HG02884 (cell line): ENCODE data around the gene ADGRL2.

Experiments
- ATAC-seq: cut with Tn5 transposase; IDR thresholded peaks from one replicate; pipeline ENCODE4 v1.9.1; 2021; ENCODE audit warnings: mild to moderate bottlenecking, moderate library complexity; ENCODE audit not compliant: unreplicated experiment

ADGRL2 gene

DNA sequence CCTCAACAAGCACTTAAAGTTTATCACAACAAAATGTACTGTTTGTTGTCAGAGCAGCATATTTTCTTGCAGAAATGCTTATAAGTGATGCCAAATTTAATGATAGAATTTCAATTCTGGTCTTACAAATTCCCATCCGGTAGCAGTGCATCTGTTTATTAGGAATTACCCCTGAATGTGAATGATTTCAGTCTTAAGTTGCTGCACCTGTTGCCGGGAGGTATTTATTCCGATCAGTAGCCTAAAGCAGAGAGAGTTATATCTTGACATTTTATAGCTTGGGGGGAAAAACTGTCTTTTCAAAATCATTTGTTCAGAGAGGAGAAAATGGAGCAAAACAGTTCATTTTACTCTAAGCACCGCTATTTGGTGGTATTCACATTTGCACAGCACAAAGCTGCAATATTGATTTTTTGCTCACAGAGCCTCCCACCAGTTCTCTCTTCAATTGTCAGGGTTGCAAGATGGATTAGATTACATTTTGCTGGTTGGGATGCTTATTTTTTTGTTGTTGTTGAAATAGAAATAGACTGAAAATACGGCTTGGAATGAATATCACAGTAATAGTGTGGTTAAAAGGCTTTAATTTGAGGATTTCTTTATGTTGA lies 98.6 kb downstream of the ADGRL2 start:
- no peak for ATAC-seq

DNA sequence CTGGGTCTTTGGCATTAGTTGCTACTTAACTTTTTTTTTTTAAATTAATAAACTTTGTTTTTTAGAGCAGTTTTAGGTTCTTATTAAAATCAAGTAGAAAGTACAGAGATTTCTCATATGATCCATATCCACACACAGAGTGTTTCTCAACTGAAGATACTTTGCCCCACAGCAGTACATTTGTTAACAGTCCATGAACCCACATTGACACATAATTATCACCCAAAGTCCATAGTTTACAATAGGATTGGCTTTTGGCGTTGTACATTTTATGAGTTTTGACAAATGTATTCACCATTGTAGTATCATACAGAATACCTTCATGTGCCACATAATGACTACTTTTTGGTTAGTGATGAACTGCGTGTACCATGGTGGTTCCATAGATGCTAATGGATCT lies 106.8 kb downstream of the ADGRL2 start:
- ATAC-seq: no peak

DNA sequence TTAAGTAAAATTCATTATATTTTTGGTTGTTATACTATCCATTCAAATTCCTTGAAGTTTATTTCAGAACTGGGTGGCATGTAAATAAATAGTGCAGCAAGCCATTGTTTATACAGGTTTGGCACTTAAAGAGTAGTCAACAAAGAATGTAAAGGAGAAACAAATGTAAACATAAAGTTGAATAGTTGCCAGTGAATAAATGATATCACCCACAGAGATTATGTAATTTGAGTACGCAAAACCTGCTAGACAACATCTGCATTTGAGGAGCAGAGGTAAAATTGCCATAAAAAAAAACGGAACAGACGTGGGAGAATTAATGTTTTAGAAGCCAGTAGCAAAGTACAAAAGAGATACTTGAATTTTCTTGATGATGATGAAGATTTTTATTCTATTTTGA lies 111.6 kb downstream of the ADGRL2 start:
- ATAC-seq: no peak

DNA sequence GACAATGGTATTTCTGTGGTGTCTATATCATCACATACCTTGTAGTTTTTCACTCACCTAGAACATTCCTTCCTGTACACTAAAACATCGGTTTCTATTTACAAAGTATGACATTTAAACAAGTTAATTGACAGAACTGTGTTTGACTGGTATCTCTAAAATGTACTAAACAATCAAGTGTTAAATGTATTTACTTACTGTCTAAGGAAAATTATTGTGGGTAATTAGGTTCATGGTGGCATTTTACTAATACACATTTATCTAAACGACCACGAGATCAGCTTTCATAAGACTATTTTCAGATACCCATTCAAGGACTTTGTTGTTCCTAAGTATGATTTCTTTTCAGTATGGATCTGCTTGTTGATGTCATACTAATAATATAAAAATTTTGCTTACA lies 115.2 kb downstream of the ADGRL2 start:
- no peak for ATAC-seq

DNA sequence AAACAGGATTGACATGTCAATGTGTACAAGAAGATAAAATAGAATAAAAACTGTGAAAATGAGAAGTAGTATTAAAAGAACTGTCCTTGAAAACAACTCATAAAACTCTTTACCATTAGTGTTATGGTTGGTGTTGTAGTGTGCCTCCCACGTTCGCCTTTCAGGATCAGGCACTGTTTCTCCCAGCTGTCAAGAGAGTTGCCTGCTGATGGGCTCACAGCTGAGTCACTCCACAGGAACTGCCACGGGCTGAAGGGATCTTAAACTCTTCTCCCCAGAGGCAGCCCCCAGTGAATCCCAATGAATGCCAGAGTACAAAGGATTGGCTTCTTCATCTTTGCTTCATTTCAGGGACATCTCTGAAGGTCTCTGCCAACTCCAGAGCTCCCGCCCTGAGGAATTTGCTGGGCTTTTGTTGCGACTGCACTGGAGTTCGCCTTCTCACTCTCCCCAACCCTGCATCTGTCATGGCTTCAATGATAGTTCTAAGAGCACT lies 119.6 kb downstream of the ADGRL2 start:
- ATAC-seq: no peak

DNA sequence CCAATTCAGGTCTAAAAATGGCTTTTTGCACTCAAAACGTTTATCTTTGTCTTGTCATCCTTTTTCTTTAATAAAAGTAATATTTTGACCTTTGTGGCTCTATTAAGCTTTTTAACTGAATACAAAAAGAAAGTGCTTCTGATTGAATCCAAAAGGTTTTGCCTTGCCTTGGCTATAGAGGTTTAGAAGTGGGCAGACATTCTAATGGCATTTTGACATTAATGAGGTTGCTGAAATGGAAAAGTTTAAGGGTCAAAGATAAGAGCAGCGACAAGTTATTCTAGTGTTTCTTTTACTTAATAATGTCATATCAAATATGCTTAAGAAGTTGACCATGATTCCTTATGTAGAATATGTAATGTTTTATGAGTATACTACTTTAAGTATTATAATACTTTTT lies 120.2 kb downstream of the ADGRL2 start:
- ATAC-seq: no peak

DNA sequence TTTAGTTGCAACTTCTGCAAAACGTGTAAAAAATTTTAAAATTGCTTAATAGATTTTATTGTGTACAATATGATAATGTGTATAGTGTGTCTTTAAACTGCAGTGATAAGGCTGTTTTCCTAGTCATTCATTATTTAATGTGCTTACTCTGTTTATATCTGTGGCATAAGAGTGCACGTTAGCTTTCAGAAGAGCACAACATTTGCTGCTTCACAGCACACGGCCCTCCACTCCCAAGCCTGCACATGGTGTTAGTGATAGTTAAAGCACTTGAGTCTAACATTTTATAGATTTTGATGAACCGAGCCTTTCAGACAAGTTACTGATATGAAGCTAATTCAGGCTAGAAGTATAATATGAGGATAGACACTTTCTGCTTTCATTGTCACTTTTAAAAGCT lies 120.6 kb downstream of the ADGRL2 start:
- no peak for ATAC-seq

DNA sequence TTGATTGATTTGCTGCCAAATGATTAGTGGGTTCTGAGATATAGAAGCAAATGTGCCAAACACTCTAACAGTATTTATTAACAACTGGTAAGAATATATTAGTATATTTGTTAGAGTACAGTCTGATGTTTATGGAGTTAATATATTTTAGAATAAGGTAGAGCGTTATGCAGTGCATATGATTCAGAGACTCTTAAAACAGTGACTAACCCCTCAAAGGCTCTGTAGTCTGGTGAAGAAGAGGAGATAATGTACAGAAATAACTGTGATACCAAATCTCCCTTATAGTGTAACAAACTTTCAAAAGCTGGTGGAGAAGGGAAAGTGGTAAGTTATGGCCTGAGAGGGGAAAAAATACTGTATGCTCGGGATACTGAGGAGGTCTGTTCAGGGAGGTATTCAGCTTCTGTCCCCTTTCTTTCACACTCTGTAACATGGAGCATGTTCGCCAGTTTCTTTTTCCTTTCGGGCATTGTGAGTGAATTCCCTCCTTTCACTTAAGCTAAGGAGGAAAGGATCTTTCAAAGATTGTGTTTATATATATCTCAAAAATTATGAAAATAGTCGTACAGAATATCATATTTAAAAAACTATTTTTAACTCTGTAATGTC lies 121.2 kb downstream of the ADGRL2 start:
- no peak for ATAC-seq

DNA sequence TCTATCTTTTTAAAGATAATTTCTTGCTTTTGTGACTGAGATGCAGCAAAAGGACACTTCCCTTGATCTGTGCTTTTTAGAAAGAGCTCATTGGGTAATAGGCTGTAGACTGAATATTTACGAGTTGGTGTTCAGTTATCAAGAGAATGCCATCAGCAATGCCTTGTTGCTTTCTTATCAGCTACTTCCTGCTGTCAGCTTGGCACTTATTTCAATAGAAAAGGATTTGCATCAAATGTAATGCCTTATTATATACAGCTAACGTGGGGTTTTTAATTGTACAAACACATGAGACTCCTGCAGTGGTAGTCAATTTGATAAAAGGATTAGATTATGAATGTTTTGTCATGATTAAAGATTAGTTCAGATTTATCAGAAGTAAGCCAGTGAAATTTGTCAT lies 122.2 kb downstream of the ADGRL2 start:
- ATAC-seq: no peak

DNA sequence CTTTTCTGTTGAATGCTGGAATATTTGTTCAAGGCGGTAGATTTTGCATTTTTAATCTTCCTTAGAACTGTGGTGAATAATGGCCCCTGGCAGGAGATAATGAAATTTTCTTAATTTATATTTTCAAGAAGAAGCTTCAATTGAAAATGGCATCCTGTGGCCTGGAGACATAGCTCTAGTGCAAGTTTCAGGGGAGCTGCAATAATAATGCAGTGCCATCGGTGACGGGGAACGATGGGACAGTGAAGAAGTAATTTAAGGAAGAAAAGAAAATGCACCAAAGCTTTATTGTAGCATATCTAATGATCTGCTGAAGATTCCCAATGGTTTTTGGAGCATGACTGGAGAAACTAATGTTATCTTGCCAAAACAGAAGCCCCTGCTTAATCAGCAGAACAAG lies 128.4 kb downstream of the ADGRL2 start:
- no peak for ATAC-seq

DNA sequence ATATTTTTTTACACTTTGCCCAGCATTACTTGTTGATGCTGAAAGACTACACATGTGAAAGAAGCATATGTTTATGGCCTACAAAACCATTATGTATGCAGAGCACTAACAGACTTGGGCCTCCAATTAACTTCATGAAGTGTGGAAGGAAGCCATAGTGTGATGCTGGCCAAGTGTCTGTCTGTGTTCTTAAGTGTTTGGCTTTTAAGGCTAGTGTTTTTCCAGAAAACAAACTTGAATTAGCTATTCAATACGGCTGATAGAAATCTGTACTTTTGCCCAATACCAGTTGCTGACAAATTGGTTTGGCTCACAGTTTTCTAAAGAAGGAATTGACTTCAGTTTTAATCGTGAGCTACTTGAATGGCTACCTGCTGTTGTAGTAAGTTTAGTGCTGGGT lies 136.1 kb downstream of the ADGRL2 start:
- ATAC-seq: no peak

DNA sequence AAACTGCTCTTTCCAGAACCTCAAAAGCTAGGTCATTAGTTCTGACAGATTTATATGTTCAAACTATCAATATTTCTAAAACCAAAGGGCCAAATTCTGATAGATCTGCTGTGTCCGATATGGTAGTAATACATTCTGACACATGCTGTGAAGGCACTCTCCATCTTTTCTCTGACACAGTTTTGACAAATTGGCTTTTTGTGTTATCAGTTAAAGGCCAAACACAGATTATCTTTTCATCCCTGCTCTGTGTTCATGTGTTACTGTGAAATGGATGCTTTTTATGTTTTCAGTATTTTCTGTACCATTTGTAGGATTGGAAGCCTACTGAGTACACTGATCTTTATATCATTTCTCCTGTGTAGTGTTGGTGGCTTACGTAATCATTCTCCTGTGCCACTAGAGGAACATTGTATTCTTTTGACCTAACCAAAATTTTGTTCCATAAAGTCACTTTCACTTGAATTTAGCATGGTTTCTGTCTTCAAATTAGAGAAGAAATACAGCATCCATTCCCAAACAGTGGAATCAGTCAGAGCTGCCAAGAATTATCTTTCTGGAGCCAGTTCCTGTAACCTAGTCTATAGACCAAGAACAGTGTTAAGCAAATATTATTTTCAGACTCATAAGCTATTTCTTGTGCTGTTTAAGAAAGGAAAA lies 137.2 kb downstream of the ADGRL2 start:
- ATAC-seq: no peak

DNA sequence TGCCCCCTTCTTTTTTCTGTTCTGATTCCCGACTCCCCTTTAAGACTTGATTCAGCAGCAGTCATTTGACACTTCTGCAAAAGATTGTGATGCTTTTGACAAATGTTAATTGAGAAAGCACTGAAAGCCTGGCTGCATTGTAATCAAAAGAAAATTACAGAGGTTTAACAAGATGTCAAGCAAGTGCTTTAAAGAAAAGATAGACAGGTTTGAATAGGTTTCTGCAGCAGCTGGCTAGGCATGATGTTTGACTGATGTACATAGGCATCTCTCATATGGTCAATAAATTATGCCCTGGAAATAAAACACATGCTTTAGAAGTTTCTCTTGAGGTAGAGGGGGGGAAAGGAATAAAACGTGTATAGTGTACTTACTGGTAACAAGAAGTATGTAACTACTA lies 147.8 kb downstream of the ADGRL2 start:
- no peak for ATAC-seq

DNA sequence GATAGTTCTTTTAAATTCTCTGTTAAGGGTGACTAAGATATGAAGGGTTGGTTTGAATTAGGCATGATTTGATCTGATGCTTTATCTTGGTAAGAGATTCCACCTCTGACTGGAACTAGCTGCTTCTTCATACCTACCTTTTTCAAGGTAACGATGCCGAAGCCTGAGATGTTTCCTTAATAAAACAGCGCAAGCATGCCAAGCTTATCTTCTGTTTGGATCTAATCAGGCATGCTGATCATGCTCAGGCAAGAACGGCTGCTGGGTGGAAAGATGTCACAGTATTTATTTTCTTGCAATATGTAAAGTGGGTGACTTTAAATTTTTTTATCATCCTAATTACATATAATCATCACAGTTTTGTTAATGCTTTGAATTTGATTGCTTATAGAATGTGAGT lies 148.7 kb downstream of the ADGRL2 start:
- no peak for ATAC-seq

DNA sequence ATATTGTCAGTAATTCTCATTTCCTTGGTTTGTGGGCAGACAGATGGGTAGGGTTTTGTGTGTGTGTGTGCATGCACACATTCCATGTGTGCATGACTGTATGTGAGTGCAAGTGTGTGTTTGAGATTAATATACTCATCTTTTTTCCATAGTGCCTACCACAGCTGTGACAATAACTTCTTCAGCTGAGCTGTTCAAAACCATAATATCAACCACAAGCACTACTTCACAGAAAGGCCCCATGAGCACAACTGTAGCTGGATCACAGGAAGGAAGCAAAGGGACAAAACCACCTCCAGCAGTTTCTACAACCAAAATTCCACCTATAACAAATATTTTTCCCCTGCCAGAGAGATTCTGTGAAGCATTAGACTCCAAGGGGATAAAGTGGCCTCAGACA lies 149.3 kb downstream of the ADGRL2 start:
- ATAC-seq: no peak

DNA sequence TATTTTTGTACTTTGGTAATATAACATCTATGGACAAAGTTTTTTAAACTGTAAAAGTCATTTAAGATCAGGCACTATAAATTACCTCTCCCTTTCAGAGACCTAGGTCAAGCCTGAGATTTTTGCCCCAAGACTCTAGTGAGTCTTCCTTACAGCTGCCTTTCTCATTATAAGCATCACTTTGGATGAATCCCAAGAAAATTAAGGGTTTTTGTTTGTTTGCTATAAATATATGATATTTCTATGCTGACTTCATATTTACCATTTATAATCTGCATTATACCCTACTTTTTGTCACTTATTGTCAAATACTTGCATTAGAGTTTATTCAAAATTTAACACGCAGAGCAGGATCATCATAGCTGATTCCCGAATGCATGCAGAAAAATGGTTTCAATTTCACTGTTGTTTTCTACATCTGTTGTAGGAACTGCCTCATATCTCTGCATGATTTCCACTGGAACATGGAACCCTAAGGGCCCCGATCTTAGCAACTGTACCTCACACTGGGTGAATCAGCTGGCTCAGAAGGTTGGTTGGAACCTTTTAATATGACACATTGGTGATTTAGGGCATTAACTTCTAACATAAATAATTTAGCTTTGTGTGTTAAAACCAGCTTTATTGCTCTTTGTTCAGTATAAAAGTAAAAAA lies 150.0 kb downstream of the ADGRL2 start:
- ATAC-seq: no peak

DNA sequence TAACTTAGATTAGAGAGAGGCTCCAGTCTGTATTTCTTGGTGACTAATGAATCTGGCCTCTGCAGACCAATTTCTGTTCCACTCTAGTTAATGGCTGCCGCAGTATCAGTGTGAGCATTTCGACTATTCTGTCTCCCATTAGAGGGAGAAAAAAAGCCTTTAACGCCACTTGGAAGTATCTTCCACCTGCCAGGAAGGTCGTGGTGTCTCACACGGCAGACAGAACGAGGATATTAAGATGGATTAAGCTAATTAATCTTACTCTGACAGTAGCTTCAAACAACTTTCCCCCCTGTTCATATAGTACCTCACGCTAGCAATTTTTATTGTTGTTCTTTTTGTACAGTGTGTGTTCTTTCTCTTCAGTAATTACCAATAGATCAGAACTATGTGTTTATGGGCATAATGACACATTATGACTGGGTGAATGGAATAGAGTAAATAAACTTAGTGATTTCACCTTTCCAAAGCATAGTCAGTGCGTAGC lies 153.8 kb downstream of the ADGRL2 start:
- no peak for ATAC-seq

DNA sequence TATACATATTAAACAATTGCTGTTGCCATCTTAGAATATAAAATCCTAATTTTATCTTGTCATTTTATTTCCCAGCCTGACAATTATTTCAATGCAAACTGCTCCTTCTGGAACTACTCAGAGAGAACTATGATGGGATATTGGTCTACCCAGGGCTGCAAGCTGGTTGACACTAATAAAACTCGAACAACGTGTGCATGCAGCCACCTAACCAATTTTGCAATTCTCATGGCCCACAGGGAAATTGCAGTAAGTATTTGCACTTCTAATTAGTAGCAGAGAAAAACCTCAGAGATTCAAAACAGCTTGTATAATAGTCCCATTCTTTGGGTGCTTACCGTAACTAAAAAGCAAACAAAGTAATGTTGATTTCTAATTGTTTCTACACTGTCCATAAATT lies 167.2 kb downstream of the ADGRL2 start:
- ATAC-seq: no peak

DNA sequence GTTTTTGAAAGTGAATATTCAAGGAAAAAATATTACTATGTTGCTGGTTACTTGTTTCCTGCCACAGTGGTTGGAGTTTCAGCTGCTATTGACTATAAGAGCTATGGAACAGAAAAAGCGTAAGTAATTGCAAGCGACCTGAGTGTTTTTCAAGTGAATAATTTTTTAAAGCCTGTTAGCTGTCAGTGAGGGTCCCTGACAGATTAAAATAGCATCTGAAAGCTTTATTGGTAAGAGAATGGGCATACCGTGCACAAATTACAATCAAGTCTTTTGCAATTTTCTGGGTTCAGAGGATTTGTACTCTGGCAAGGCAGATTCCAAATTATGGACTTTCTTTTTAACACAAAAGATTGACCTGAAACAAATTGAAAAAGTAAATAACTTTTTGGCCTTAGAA lies 169.7 kb downstream of the ADGRL2 start:
- no peak for ATAC-seq

DNA sequence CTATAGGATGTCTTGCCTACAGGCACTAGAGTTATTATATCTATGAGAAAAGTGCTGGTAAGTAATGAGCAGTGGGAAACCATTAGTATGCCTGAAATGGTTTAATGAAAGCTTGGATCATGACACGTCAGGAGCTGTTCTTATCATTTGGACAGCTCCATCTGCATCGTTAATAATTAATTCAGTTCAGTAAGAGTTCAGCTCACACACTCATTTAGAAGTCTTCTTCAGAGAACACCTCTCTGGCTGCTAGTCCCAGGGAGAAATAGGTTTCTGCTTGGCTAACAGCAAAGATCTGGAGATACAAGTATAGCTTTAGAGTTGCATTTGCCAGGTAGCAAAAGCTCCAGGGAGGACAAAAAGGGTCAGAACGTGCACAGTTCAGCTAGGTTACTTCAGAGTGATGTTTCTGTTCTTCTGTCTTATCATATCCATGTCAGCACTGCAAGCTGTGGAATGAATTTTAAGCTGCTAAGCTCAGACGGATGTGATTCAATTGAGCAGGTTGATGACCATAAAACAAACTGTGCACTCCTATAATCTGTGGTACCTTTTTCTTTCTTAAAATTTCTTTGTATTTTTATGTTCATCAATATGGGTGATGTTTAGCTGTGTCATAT lies 173.6 kb downstream of the ADGRL2 start:
- ATAC-seq: no peak

DNA sequence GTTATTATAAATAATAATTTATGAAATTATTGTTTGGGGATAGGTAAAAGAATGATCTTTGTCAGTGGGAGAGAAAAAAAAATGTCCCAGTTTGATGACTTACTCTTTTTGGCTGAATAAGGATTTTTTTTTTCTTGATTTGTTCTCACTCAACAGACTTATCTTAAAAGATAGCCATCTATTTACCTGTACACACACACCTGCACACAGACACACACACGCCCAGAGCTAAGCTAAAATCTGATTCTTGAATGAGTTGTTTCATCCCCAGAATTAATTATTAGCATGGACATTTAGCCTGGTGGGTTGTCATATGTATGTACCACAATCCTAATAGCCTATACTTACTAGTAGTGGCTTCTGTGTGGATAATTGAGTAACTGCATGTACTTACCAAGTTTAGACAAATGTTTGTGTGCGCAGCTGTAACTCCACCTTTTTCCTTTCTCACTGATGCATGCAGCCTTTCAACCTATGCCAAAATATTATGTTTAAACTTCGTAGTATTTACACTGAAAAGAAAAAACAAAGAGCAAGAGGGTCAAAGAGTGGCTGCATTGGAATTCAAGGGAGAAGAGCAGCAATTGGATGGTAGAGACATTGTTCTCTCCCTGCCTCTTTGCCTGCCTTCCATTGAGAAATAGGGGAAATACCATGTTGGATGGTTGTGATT lies 174.3 kb downstream of the ADGRL2 start:
- ATAC-seq: no peak
